NCI-H1930 (cell line): ENCODE data around the gene SLC5A11.
"Not testable (repeated sequence)": the region's sequence is repeated elsewhere in the genome, so short reads cannot be mapped to it uniquely, and the experiment has no call there.

ENCODE experiments used
- DNase-seq, 2 experiments: peaks; one replicate each; lab custom pipeline; 2025; lab: John Stamatoyannopoulos, UW

Gene SLC5A11

DNA sequence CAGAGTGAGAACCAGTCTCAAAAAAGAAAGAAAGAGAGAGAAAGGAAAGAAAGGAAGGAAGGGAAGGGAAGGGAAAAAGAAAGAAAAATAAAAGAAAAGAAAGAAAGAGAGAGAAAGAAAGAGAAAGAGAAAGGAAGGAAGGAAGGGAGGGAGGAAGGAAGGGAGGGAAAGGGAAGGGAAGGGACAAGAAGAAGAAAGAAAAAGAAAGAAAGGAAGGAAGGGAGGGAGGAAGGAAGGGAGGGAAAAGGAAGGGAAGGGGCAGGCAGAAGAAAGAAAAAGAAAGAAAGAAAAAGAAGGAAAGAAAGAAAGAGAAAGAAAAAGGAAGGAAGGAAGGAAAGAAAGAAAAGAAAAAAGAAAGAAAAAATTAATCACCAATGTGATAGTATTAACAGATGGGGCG is 15.7 kb downstream of the SLC5A11 start:
- DNase-seq: no peak

DNA sequence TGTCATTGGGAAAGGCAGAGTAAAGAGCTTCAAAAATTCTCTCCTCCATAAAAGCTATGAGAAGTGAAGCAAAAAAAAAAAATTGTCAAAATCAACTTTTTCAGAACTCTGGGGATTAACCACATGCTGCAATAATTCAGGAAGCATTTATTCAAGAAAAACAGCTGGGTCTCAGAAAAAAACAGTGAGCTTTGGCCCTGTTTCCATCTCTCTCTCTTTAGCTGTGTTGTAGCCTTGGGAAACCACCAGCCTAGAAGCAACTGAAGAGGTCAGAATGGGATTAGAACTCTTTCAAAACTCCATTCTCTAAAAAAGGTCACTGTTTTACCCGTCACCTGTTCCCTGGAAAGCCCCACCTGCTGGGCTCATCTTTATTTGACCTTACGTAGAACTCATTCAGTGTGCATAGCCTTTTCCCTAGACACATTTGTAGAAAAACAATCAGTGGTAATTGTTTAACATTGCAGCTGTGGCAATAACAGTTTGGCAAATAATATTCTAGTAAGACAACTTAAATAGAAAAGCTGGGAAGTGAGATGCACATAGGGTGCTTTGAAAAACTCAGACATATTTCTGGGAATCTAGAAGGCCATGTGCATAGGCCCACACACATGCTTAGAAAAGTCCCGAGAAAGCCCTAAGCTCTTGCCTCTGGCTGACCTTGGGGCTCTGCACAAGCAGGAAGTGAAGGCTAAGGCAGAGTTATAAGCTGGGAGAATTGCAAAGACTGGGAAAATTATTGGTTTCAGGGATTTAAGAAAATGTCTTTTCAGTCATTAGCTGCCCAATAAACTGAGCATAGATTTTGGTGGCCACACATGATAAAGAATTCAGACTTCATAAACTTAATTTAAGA is 18.0 kb downstream of the SLC5A11 start:
- no peak for DNase-seq

DNA sequence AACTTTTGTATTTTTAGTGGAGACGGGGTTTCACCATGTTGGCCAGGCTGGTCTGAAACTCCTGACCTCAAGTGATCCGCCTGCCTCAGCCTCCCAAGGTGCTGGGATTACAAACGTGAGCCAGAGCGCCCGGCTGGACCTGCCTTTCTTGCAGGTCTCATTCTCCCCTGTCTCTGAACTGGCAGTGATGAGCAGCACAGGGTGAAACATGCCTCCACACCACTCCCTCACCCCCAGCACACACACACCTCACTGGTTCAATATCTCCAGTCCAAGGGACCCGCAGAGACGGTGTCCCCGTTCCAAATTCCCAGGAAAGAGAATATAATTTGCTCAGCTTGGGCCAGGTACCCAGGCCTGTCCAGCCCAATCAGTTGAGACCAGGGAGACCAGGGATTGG is 23.3 kb downstream of the SLC5A11 start:
- DNase-seq: no peak

DNA sequence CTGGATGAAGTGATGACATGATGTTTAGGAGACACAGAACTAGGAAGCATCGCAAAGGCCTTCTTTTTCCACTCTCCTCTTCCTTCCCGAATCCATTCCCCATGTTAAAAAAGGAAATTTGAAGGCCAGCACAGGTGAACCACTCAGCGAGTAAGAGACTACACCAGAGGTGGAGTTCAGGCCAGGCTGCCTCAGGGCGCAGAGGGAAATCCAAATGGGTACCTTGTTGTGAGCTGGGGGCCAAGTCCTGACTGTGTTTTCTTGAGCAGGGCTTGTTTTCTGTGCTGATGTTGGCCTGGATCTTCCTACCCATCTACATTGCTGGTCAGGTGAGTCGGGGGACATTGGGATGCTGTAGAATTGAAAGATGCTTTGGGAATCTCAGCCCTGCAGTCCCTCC is 26.1 kb downstream of the SLC5A11 start:
- DNase-seq: no peak

DNA sequence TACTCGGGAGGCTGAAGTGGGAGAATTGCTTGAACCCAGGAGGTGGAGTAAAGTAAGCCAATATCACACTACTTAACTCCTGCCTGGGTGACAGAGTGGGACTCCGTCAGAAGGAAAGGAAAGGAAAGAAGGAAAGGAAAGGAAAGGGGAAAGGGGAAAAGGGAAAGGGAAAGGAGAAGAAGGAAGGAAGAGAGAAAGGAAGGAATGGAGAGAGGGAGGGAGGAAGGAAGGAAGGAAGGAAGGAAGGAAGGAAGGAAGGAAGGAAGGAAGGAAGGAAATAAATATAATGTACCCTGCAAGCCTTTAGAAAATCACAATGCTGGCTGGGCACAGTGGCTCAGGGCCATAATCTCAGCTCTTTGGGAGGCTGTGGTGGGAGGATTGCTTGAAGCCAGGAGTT is 27.3 kb downstream of the SLC5A11 start:
- no peak for DNase-seq

DNA sequence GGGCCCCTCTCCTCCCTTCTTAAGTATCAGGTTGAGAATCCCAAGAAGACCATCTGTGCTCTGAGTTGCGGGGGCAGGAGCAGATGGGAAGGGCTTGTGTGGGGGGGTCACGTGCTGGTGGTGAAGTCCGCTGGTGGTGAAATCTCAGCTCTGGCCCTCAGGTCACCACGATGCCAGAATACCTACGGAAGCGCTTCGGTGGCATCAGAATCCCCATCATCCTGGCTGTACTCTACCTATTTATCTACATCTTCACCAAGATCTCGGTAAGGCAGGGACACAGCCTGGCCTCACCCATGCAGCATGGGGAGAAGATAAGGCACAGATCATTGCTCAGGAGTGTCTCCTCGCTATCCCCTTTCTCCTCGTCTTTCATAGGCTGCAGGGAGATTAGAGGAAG is 29.7 kb downstream of the SLC5A11 start:
- DNase-seq: no peak

DNA sequence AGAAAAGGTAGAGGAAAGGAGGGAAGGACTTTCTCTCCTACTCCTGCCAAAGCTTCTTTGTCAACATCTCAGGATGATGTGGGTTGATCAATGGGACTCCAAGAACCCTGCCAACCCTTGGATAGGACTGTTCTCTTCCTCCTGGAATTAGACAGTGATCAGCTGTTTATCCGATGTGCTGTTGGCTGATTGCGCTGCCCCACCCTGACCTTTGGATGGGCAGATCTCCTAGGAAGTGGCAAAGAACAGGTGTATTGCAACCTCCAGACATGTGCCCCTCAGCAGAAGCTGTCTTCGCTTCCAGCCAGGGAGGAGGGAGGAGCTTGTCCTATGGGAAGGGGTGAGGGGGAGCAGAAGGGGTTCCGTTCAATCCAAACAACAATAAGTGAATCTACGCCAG is 30.5 kb downstream of the SLC5A11 start:
- DNase-seq: no peak

DNA sequence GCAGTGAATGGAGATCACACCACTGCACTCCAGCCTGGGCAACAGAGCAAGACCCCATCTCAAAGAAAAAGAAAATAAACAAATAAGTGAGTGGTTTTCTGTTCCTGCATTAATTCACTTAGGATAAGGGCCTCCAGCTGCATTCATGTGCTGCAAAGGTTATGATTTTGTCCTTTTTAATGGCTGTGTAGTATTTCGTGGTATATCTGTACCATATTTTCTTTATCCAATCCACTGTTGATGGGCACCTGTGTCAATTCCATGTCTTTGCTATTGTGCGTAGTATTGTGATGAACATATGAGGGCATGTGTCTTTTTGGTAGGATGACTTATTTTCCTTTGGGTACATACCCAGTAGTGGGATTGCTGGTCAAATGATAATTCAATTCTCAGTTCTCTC is 33.9 kb downstream of the SLC5A11 start:
- DNase-seq: no peak

DNA sequence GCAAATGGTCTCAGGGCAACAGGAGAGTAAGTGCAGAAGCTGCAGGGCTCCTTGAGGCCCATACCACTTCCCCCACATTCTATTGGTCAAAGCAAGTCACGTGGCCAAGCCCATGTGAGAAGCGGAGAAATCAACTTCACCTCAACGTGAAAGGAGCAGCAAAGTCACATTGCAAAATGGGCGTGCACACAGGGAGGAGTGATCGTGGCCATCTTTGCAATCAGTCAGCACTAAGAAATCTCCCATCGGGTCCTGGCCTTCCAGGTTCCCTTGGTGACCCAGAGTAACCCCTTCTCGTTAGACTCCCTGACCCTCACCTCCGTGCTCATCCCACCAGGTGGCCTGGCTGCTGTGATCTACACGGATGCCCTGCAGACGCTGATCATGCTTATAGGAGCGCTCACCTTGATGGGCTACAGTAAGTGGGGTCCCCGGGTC is 38.0 kb downstream of the SLC5A11 start:
- no peak for DNase-seq

DNA sequence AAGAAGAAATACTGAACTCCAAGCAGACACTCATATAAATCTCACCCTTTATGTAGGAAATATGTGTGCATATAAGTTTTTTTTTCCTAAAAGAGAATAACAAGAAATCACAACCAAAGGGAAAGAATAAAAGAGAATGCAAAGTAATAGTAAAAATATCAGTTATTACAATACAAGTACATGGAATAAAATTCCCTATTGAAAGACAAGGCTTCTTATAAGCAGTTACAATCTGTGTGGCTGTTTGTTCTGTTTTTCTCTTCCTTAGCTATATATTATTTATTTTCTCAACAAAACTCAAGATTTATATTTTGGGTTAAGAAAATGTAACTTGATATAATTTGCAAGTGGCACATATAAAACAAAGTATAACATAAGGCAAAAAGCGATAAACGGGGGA is 41.7 kb downstream of the SLC5A11 start:
- DNase-seq: no peak

DNA sequence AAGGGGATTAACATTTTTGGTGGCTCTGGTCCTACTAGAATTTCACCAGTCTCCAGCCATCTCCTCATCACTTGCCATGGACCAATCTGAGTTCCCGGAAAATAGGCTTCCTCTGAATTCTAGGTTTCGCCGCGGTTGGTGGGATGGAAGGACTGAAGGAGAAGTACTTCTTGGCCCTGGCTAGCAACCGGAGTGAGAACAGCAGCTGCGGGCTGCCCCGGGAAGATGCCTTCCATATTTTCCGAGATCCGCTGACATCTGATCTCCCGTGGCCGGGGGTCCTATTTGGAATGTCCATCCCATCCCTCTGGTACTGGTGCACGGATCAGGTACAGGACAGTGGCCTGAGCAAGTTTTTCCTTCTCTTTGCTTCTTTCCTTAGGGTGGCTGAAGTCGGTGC is 45.0 kb downstream of the SLC5A11 start:
- no peak for DNase-seq

DNA sequence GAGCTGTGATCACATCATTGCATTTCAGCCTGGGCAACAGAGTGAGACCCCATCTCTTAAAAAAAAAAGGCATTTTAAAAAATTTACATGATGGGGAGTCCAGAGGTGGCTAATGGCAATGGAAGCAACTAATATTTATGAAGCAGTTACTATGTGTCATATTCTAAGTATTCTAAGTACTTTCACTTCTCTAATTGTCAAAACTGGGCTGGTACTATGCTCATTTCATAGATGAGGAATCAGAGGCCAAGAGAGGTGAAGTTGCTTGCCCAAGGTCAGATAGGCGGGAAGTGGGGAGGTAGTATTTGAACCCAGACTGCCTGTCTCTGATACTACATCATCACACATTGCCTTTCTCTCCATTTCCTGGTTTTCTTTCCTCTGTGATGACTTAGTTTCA is 50.7 kb downstream of the SLC5A11 start:
- DNase-seq: no peak

DNA sequence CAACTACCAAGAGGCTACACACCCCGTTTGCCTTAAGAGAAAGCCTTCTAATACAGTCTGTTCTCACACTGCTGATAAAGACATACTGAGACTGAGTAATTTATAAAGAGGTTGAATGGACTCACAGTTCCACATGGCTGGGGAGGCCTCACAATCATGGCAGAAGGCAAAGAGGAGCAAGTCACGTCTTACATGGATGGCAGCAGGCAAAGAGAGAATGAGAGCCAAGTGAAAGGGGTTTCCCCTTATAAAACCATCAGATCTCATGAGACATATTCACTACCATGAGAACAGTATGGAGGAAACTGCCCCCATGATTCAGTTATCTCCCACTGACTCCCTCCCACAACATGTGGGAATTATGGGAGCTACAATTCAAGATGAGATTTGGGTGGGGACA is 51.8 kb downstream of the SLC5A11 start:
- not testable (repeated sequence) for DNase-seq

DNA sequence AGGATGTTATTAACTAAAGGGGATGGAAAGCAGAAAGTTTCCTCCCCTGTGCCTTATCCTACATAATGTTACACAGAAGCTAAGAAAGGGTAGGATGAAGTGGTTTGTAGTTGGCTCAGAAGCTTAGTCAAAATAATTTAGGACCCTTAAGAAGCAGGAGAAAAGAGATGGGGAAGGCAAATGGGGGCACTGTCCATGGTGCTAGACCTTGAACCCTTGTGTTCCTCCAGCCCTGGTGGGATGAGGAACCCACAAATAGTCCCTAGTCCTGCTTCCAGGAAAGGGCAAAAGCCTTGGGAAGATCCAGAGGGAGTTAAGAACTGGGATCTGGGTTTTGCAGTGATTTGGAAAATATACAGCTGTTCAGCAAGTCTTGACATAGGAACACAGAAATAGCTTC is 54.5 kb downstream of the SLC5A11 start:
- DNase-seq: no peak

DNA sequence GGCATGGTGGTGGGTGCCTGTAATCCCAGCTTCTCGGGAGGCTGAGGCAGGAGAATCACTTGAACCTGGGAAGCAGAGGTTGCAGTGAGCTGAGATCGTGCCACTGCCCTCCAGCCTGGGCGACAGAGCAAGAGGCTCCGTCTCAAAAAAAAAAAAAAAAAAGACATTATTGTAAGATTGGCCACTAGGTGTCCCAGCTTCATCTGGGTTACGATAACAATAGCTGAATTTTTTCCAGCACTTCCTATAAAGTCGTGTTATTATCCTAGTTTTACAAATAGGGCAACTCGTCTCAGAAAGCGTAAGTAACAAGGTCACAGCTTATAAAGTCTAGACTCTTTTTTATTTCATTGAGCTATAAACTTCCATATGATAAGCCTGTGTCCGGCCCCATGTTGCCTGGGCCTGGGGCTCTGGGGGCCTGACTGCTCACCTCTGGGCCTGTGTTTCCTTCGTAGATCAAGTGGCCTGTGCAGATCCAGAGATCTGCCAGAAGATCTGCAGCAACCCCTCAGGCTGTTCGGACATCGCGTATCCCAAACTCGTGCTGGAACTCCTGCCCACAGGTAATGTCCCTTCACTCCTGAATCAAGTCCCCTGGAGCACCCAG is 60.5 kb downstream of the SLC5A11 start:
- no peak for DNase-seq

DNA sequence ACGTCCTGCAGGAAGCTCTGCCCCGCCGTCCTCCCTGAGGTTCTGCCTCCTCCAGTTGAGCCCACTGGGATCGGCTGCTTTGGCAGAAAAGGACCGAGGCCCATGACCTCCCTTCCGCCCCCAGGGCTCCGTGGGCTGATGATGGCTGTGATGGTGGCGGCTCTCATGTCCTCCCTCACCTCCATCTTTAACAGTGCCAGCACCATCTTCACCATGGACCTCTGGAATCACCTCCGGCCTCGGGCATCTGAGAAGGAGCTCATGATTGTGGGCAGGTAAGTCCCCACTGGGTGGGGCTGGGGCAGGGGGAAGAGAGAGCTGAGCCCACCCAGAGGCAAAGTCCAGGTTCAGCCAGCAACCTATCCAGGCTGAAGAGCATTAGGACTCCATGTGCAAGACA is 61.1 kb downstream of the SLC5A11 start:
- DNase-seq: no peak

DNA sequence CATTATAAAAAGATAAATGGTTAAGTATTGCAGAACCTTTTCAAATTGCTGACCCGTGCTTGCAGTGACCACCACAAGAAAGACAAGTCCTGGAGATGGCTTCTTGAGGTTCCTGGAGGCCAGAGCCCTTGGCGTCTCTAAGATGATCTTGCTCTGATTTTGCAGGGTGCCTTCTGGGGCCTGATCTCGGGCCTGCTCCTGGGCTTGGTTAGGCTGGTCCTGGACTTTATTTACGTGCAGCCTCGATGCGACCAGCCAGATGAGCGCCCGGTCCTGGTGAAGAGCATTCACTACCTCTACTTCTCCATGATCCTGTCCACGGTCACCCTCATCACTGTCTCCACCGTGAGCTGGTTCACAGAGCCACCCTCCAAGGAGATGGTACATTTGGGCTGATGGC is 63.0 kb downstream of the SLC5A11 start:
- DNase-seq: no peak

DNA sequence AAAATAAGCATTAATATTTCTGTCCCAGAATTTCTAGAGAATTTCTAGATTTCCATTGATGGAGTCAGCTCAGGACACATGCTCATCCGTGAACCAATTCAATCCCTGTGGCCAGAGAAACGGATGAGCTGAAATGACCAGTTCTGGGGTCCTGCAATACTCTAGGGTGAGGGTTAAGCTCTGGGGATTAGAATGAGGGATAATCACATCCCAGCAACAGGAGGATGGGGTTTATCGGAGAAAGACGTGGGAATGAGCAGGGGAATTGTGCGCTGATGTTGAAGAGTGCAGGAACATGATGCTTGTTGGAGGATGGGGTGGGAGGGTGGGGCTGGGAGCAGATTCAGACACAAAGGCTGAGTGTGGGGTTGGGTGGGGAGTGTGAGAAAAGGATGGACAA is 64.1 kb downstream of the SLC5A11 start:
- DNase-seq: no peak

DNA sequence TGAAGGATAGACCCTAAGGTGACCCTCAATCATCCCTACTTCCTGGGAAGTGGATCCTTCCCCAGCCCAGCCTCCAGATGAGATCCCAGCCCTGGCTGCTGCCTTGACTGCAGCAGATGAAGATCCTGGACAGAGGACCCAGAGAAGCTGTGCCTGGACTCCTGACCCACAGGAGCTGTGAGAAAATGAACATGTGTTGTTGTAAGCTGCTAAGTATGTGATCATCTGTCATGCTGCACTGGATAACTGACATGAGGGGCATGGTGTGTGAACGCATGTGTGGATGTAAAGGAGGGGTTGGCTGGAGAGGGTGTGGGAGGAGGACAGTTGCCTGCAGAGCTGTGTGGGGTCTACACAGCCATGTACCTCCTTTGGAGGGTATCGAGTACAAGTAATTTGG is 69.3 kb downstream of the SLC5A11 start:
- no peak for DNase-seq

DNA sequence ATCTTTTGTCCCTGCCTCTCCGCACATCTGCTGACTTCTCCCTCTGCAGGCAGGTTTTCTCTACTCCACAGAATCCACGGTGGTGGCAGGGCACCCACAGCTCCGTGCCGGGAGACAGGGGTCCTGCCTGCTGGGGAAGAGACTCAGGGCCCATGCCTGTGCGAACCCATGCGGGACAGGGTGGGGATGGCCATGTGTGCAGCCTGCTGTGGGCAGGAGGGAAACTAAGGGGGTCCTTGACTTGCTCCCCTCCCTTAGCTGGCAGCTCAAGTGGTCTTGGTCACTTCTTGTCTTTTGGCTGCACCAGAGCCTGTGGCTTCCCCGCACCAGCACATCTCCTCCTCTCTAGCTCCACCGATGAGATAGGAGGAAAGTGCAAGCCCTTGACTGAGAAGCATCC is 69.8 kb downstream of the SLC5A11 start:
- DNase-seq: no peak

DNA sequence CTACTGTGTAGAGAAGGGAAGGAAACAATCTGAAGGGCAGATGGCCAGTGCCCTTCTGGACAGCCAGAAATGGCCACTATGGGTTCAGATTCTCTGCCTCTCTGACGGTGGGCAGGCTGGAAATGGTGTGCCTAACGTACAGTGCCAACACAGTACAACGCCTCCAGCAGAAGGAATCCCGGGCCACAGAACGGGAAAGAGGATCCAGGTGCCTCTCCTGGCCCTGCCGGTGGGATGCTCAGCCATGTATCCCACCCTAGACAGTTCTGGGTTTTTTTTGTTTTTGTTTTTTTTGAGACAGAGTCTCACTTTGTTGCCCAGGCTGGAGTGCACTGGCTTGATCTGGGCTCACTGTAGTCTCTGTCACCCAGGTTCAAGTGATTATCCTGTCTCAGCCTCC is 71.5 kb downstream of the SLC5A11 start:
- DNase-seq: no peak

DNA sequence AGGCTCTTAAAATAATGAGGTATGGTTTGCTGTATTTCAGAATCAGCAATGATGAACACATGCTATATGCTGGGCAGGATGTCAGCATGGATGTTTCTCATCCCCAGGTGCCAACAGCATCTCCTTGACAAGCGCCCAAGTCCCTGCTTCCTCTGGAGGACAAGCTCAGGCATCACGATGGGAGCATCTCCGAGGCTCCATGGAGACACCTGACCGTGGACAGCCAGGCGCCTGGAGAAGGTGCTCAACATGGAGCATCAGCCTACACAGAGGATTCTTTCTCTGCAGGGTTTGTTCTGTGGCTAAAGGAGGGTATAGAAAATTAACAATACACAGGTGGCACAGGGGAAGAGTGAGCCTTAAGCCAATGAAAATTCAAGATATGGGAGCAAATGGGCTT is 72.1 kb downstream of the SLC5A11 start:
- no peak for DNase-seq

DNA sequence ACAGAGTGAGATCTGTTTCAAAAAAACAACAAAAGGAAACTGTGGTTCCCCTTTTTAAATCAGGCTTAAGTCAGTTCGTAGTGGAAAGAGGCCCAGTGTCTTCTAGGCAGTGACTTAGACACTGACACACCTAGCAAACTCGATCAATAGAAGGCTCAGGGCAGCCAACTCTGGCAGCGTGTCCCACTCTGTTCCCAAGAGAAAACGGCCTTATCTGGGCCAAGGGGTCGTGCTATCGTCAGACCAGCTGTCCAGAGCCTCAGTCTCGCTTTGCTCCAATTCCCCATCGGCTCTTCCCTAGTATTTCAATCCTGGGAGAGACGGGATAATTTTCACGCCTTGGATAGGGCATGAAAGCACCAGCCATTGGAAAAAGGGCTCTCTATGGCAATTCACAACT is 72.9 kb downstream of the SLC5A11 start:
- DNase-seq: no peak

DNA sequence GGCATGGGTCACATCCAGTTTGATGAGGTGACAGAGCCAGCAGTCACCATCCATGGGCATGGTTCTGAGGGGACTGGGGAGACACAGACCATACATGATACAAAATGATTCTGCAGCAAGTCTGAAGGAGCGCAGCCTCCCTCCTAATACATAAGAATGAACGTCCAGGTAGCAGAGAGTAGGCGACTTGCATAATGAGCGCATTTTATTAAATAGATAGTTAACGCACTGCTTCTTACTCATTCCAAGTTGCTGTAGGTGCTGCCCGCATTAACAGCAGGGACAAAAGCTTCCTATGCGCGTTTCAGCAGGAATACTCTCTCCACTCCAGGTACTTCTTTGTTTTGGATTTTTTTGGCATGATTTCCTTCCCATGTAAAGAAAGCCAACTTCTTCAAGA is 73.8 kb downstream of the SLC5A11 start:
- DNase-seq: no peak
